HG03571 (cell line): Measurements from ENCODE around the gene NEK2.
"Not testable (repeated sequence)": the region's sequence is repeated elsewhere in the genome, so short reads cannot be mapped to it uniquely, and the experiment has no call there.

Experiments
- ATAC-seq: cut with Tn5 transposase; IDR thresholded peaks from one replicate; pipeline ENCODE4 v1.9.1; 2021; ENCODE audit not compliant: unreplicated experiment

The NEK2 gene

GRCh38 chr1:211675230-211676105 is at the start of gene NEK2:
NEK2 (minus strand) TSS chr1:211675621; CDS start chr1:211675479, 142 bp downstream.
- ATAC-seq: peak; percentile 96

GRCh38 chr1:211724687-211725196 is 49.3 kb upstream of the NEK2 start:
- ATAC-seq: no peak

GRCh38 chr1:211723273-211723672 is 47.9 kb upstream of the NEK2 start:
- ATAC-seq: no peak

GRCh38 chr1:211722277-211723175 is 47.1 kb upstream of the NEK2 start:
- no peak for ATAC-seq

GRCh38 chr1:211716555-211716954 is 41.1 kb upstream of the NEK2 start:
- ATAC-seq: not testable (repeated sequence)

- no peak for ATAC-seq
Measured at GRCh38 chr1:211715971-211716370, 40.5 kb upstream of the NEK2 start.

- no peak for ATAC-seq
Measured at GRCh38 chr1:211714154-211714553, 38.7 kb upstream of the NEK2 start.

GRCh38 chr1:211713231-211713630 is 37.8 kb upstream of the NEK2 start:
- ATAC-seq: no peak

GRCh38 chr1:211711315-211711705 is 35.9 kb upstream of the NEK2 start:
- no peak for ATAC-seq

GRCh38 chr1:211710566-211711314 is 35.3 kb upstream of the NEK2 start:
- no peak for ATAC-seq

GRCh38 chr1:211708926-211709325 is 33.5 kb upstream of the NEK2 start:
- ATAC-seq: no peak

GRCh38 chr1:211708006-211708405 is 32.6 kb upstream of the NEK2 start:
- ATAC-seq: no peak

GRCh38 chr1:211705467-211706091 is 30.2 kb upstream of the NEK2 start:
- no peak for ATAC-seq

GRCh38 chr1:211704543-211704942 is 29.1 kb upstream of the NEK2 start:
- no peak for ATAC-seq

- ATAC-seq: no peak
Measured at GRCh38 chr1:211703812-211704537, 28.6 kb upstream of the NEK2 start.

GRCh38 chr1:211701733-211702132 is 26.3 kb upstream of the NEK2 start:
- ATAC-seq: no peak

- ATAC-seq: no peak
Measured at GRCh38 chr1:211699059-211699458, 23.6 kb upstream of the NEK2 start.

- peak; percentile 48 for ATAC-seq
Measured at GRCh38 chr1:211698161-211699026, 23.0 kb upstream of the NEK2 start.

- ATAC-seq: peak; percentile 76
Measured at GRCh38 chr1:211697356-211697755, 21.9 kb upstream of the NEK2 start.
